GM19438 (cell line): ENCODE measurements around the gene C10orf90.
"Not testable (repeated sequence)": the region's sequence is repeated elsewhere in the genome, so short reads cannot be mapped to it uniquely, and the experiment has no call there.

Source experiments
- ATAC-seq: cut with Tn5 transposase; IDR thresholded peaks from one replicate; pipeline ENCODE4 v1.9.1; 2021; ENCODE audit warnings: low read depth; ENCODE audit not compliant: unreplicated experiment

C10orf90 gene

GRCh38 chr10:126398924-126399323 is 271.6 kb downstream of the C10orf90 start:
- no peak for ATAC-seq

GRCh38 chr10:126398383-126398743 is 272.1 kb downstream of the C10orf90 start:
- ATAC-seq = no peak

GRCh38 chr10:126397640-126398382 is 272.7 kb downstream of the C10orf90 start:
- ATAC-seq = no peak

GRCh38 chr10:126397156-126397555 is 273.3 kb downstream of the C10orf90 start:
- no peak for ATAC-seq

- ATAC-seq = no peak
Measured at GRCh38 chr10:126394948-126395347, 275.5 kb downstream of the C10orf90 start.

- no peak for ATAC-seq
Measured at GRCh38 chr10:126393076-126393475, 277.4 kb downstream of the C10orf90 start.

- ATAC-seq = no peak
Measured at GRCh38 chr10:126392469-126392868, 278.0 kb downstream of the C10orf90 start.

- ATAC-seq = no peak
Measured at GRCh38 chr10:126392068-126392467, 278.4 kb downstream of the C10orf90 start.

- ATAC-seq = no peak
Measured at GRCh38 chr10:126391192-126391885, 279.2 kb downstream of the C10orf90 start.

- no peak for ATAC-seq
Measured at GRCh38 chr10:126390324-126390723, 280.2 kb downstream of the C10orf90 start.

GRCh38 chr10:126387931-126388911 is 282.3 kb downstream of the C10orf90 start, which contains the start of gene ADAM12:
TSS of gene ADAM12 (minus strand) at chr10:126388477. CDS start at chr10:126388145, 332 bp downstream.
- no peak for ATAC-seq

- no peak for ATAC-seq
Measured at GRCh38 chr10:126387041-126387921, 283.2 kb downstream of the C10orf90 start.

- no peak for ATAC-seq
Measured at GRCh38 chr10:126384269-126384873, 286.1 kb downstream of the C10orf90 start.

- ATAC-seq = no peak
Measured at GRCh38 chr10:126380352-126381076, 290.0 kb downstream of the C10orf90 start.

- not testable (repeated sequence) for ATAC-seq
Measured at GRCh38 chr10:126379166-126379565, 291.3 kb downstream of the C10orf90 start.

GRCh38 chr10:126376956-126377355 is 293.5 kb downstream of the C10orf90 start:
- no peak for ATAC-seq

GRCh38 chr10:126375926-126376554 is 294.5 kb downstream of the C10orf90 start:
- ATAC-seq = no peak

- no peak for ATAC-seq
Measured at GRCh38 chr10:126375299-126375698, 295.2 kb downstream of the C10orf90 start.
